ENCODE results near the gene RAB3C.

- TF ChIP-seq, protein P1, sequence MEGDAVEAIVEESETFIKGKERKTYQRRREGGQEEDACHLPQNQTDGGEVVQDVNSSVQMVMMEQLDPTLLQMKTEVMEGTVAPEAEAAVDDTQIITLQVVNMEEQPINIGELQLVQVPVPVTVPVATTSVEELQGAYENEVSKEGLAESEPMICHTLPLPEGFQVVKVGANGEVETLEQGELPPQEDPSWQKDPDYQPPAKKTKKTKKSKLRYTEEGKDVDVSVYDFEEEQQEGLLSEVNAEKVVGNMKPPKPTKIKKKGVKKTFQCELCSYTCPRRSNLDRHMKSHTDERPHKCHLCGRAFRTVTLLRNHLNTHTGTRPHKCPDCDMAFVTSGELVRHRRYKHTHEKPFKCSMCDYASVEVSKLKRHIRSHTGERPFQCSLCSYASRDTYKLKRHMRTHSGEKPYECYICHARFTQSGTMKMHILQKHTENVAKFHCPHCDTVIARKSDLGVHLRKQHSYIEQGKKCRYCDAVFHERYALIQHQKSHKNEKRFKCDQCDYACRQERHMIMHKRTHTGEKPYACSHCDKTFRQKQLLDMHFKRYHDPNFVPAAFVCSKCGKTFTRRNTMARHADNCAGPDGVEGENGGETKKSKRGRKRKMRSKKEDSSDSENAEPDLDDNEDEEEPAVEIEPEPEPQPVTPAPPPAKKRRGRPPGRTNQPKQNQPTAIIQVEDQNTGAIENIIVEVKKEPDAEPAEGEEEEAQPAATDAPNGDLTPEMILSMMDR (IDR thresholded peaks at IDR 0.05), result no peak
- TF ChIP-seq EP300 (IDR thresholded peaks at IDR 0.05), result no peak
- no peak for TF ChIP-seq POLR2A (IDR thresholded peaks at IDR 0.05)
Measured at GRCh38 chr5:58751222-58751837, 168.5 kb downstream of the RAB3C start.
